Esophagus squamous epithelium (tissue), 5 donors: ENCODE data around the gene DAP. TPM values are rescaled to one million over a fixed set of nuclear protein-coding genes. Genes with fewer than 3 reads are reported as not detected.

Source experiments
- DNase-seq: peaks from one replicate; lab custom pipeline; 2025; lab: John Stamatoyannopoulos, UW
- H3K27ac ChIP-seq, 4 donors: fragments of 200-600 bp; sonication (generic); one replicate each; pipeline ENCODE4 v1.5.1; 2016 to 2019; ENCODE audit warnings: mild to moderate bottlenecking in 1 of 4
- H3K27me3 ChIP-seq, 4 donors: fragments of 200-600 bp; sonication (generic); 1 replicate in 3 of 4; 2 replicates in 1 of 4; pipeline versions ENCODE4 v1.5.1 to v1.6.0; 2017 to 2021; ENCODE audit warnings: antibody characterized with exemption in 1 of 4
- H3K36me3 ChIP-seq, 3 donors: fragments of 200-600 bp; sonication (generic); one replicate each; pipeline ENCODE4 v1.5.1; 2016 to 2019
- H3K4me1 ChIP-seq, 3 donors: fragments of 200-600 bp; sonication (generic); one replicate each; pipeline ENCODE4 v1.5.1; 2017 to 2019
- H3K4me3 ChIP-seq, 4 donors: fragments of 200-600 bp; sonication (generic); 1 replicate in 3 of 4; 2 replicates in 1 of 4; pipeline ENCODE4 v1.5.1; 2016 to 2019; ENCODE audit warnings: mild to moderate bottlenecking in 2 of 4, moderate library complexity in 1 of 4
- H3K9me3 ChIP-seq, 3 donors: fragments of 200-600 bp; sonication (generic); one replicate each; pipeline ENCODE4 v1.5.1; 2016 to 2019
- CTCF ChIP-seq, 6 experiments: fragments of 450-650 bp in 4 of 6; fragments of 200-600 bp in 2 of 6; sonication (generic) in 2 of 6; IDR thresholded peaks; one replicate each; pipeline ENCODE4 v1.5.1; 2016 to 2019; ENCODE audit warnings: antibody characterized with exemption in 6 of 6, mild to moderate bottlenecking in 4 of 6, moderate library complexity in 4 of 6
- POLR2A ChIP-seq, 4 donors: fragments of 450-650 bp; IDR thresholded peaks; one replicate each; pipeline ENCODE4 v1.6.1; 2017; ENCODE audit warnings: antibody characterized with exemption in 4 of 4, mild to moderate bottlenecking in 4 of 4, moderate library complexity in 3 of 4
- WGBS, 2 donors: methylation state at CpG; one replicate each; pipeline ENCODE4 v1.1.5; 2018; 5-methylcytosine and 5-hydroxymethylcytosine counted together
- intact Hi-C: fragments of 100-400 bp; cut with DNase I; formaldehyde crosslinking; loops from one replicate; pipeline ENCODE4 v1.15.0; 2022
- total RNA-seq, 4 donors: library from RNA; depleted of rRNA; stranded (reverse); fragments of >200 nt; gene quantifications; one replicate each; pipeline ENCODE4 v1.1.0, GENCODE V29; 2016
- donor health status: DM: yes; HTN: yes; CAD: no.

The DAP gene
- total RNA-seq, 4 donors from 2014 or later: 15.7 to 35.5 (median 29.5) TPM

- no peak for DNase-seq
Observed at GRCh38 chr5:10655972-10656830, 104.8 kb downstream of the DAP start.

DNA sequence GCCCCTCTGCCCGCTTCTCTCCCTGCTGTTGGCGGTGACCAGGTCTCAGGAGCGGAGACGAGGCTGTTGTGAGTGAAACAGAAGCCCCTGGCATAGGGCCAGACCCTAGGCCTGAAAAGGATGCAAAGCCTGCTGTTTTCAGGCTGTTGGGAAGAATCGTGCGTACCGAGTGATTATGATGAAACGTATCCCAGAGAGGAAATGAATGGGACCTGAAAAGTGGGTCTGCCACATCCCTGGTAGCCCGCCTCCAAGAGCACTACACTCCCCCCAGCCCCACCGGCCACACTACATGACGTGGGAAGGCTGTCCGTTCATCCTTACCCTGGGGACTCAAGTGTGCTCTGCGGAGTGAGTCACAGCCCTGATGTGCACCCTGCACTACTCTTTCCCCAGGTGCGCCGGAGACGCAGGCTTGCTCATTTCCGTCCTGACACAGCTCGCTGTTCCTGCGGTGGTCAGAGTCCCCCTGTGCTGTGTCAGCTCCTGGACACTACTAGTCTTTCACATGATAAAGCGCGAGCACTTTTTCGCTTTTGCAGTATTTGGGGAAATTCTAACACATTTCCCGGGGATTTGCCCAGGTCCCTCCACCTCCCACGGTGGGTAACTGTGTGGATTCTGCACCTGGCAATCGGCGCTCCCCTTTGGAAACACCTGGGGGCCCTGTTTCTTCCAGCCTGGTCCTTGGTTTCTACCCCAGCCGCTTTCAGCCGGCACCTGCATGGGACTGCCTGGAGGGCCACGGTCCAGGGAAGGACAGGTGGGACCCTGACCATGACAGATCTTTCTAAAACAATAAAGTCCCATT is 105.7 kb downstream of the DAP start:
- WGBS, 2 donors: 62 to 74% methylated on average over 23 of the region's 29 CpGs
- intact Hi-C loops: no loop called here
- no peak for TF ChIP-seq CTCF (IDR thresholded peaks at IDR 0.05)
- TF ChIP-seq POLR2A (IDR thresholded peaks at IDR 0.05): no peak

More at GRCh38 chr5:10655972-10656830, 104.8 kb downstream of the DAP start:
- Histone ChIP-seq H3K27ac (no peak overlapping the region), H3K9me3 (no peaks in the 10 kb centered on the region), H3K4me1 (peaks cover 0 to 19% (median 4%) of the 10 kb centered on the region in 3 donors), H3K36me3 (no peaks in the 10 kb centered on the region), H3K4me3 (no peak overlapping the region), H3K27me3 (no peaks in the 10 kb centered on the region)
- TF ChIP-seq CTCF (IDR thresholded peaks at IDR 0.05): no peak
- no peak for TF ChIP-seq POLR2A (IDR thresholded peaks at IDR 0.05)
- WGBS, 2 donors: 43 to 58% methylated on average over 15 to 16 of the region's 18 CpGs
- intact Hi-C loops: no loop called here

GRCh38 chr5:10654566-10654965 is 106.5 kb downstream of the DAP start:
- WGBS, 2 donors: 86 to 97% methylated on average over 12 to 13 of the region's 13 CpGs
- H3K36me3 ChIP-seq: peaks cover 0 to 4% (median 0%) of the 10 kb centered on the region in 3 donors
- H3K4me3 ChIP-seq: no peak overlapping the region
- H3K27me3 ChIP-seq: peaks cover 0 to 11% (median 0%) of the 10 kb centered on the region in 4 donors
- no peak for DNase-seq
- H3K4me1 ChIP-seq: peaks cover 0 to 19% (median 4%) of the 10 kb centered on the region in 3 donors
- intact Hi-C loops: no loop called here
- no peak overlapping the region for H3K27ac ChIP-seq
- no peaks in the 10 kb centered on the region for H3K9me3 ChIP-seq
- TF ChIP-seq POLR2A (IDR thresholded peaks at IDR 0.05): no peak

More for the DNA sequence above, 105.7 kb downstream of the DAP start:
- DNase-seq: no peak
- Histone ChIP-seq H3K4me1 (peaks cover 0 to 19% (median 4%) of the 10 kb centered on the region in 3 donors), H3K9me3 (no peaks in the 10 kb centered on the region), H3K4me3 (no peak overlapping the region), H3K27ac (no peak overlapping the region), H3K27me3 (peaks cover 0 to 3% (median 0%) of the 10 kb centered on the region in 4 donors), H3K36me3 (no peaks in the 10 kb centered on the region)

DNA sequence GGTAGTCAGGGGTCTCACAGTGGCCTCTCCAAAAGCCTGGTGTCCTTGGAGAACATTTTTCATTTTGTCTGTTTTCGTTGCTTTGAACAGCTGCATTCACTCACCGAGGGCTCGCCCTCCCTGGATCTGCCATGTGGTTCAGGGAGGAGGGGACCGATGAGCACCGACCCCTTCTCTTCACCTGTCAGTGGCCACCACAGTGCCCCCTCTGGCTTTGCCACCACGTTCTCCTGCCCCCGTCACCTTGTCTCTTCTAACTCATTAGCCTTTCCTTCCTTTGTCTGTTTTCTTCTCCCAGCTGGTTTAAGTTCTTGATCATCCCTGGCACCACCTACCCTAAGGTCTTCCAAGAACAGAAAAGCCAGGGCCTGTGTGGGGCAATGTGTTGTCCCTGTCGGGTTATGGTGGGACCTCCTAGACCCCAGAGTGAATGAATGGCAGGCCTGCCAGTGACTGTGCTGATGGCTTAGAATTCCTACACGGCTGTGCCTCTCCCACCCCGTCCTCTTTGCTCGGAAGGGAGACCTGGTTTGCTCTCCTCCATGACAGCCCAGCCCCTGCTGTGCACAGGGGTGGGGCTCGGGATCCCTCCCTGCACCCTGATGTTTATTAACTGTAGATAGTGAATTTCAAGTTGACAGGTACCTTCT is 107.2 kb downstream of the DAP start:
- DNase-seq: no peak
- Histone ChIP-seq H3K27ac (peak overlapping the region in 1 of 4 donors; percentile 9), H3K36me3 (peaks cover 0 to 8% (median 0%) of the 10 kb centered on the region in 3 donors), H3K4me1 (peaks cover 0 to 19% (median 4%) of the 10 kb centered on the region in 3 donors), H3K27me3 (peaks cover 0 to 18% (median 0%) of the 10 kb centered on the region in 4 donors), H3K4me3 (no peak overlapping the region), H3K9me3 (no peaks in the 10 kb centered on the region)
- intact Hi-C loops: no loop called here
- no peak for TF ChIP-seq CTCF (IDR thresholded peaks at IDR 0.05)
- no peak for TF ChIP-seq POLR2A (IDR thresholded peaks at IDR 0.05)
- 79 to 80% methylated on average over 12 of the region's 12 CpGs for WGBS, 2 donors

- intact Hi-C loops: no loop called here
- no peak for DNase-seq
Observed at GRCh38 chr5:10653043-10653442, 108.0 kb downstream of the DAP start.

More at GRCh38 chr5:10653043-10653442, 108.0 kb downstream of the DAP start:
- TF ChIP-seq POLR2A (IDR thresholded peaks at IDR 0.05) (no peak), CTCF (IDR thresholded peaks at IDR 0.05) (no peak)
- 18 to 43% methylated on average over 3 to 4 of the region's 4 CpGs for WGBS, 2 donors
- peaks cover 0 to 8% (median 0%) of the 10 kb centered on the region in 3 donors for H3K36me3 ChIP-seq
- H3K4me3 ChIP-seq: no peak overlapping the region
- H3K27me3 ChIP-seq: peaks cover 0 to 22% (median 0%) of the 10 kb centered on the region in 4 donors
- H3K27ac ChIP-seq: peak overlapping the region in 1 of 4 donors; percentile 9
- H3K4me1 ChIP-seq: peaks cover 0 to 19% (median 4%) of the 10 kb centered on the region in 3 donors
- no peaks in the 10 kb centered on the region for H3K9me3 ChIP-seq
